Measurements from ENCODE around the gene INPPL1. TPM values are rescaled to one million over a fixed set of nuclear protein-coding genes. Genes with fewer than 3 reads are reported as not detected.
A peak's percentile ranks its signal among the peaks of the same experiment; 100 is the strongest.

INPPL1 gene
- total and polyA plus RNA-seq, 2 donors (not counting 3 experiments of a cell fraction or from before 2014, with no cell fraction given), result 125 to 184 TPM

- H3K4me1 ChIP-seq (ENCODE audit: control insufficient read depth, extremely low read depth, insufficient read depth, low read length), result peaks cover 12% of the 10 kb centered on the region
- no TSS peak for BruUV-seq (replicated peaks)
- POLR2A ChIA-PET, result interaction anchor here (0.7 to 1.4 kb wide), 2 partner anchors 8 to 448 kb away, joined by 4 to 12 read pairs; no protein-coding TSS in a partner anchor
- FAIRE-seq, result peak; percentile 18
- H3K4me3 ChIP-seq (replicated peaks in 1 of 3; ENCODE audit: insufficient read depth in 1 of 3, low read depth in 1 of 3, low read length in 3 of 3), result no peak overlapping the region
- TF ChIP-seq FOS (IDR thresholded peaks at IDR 0.05; ENCODE audit: borderline replicate concordance, insufficient read depth, low read length) (no peak), MAX (IDR thresholded peaks at IDR 0.05; ENCODE audit: insufficient read depth, insufficient read length) (no peak), POLR2AphosphoS5 (IDR thresholded peaks at IDR 0.05; ENCODE audit: insufficient read depth, low read depth, low read length) (no peak), MYC (IDR thresholded peaks at IDR 0.05; ENCODE audit: low read depth, low read length) (no peak), CTCF (IDR thresholded peaks at IDR 0.05; ENCODE audit: extremely low read depth in 1 of 2, insufficient read depth in 1 of 2, low read depth in 1 of 2, low read length in 2 of 2) (no peak)
- H3K9me1 ChIP-seq (replicated peaks; ENCODE audit: control insufficient read depth, extremely low read depth, insufficient read depth, low read length), result no peaks in the 10 kb centered on the region
- no peaks in the 10 kb centered on the region for H4K20me1 ChIP-seq (replicated peaks; ENCODE audit: control insufficient read depth, extremely low read depth, insufficient read depth, low read length)
- no peak for DNase-seq (ENCODE audit: low read depth, low spot score)
- H3K4me2 ChIP-seq (ENCODE audit: insufficient read depth, low read length), result no peak overlapping the region
- CTCF ChIA-PET, result interaction anchor here (0.6 to 3.8 kb wide), 9 partner anchors 8 to 211 kb away, joined by 3 to 38 read pairs (median 4); partner anchors contain the start of gene INPPL1
- H3K79me2 ChIP-seq (ENCODE audit: control insufficient read depth, insufficient read depth, low read length), result no peaks in the 10 kb centered on the region
- peaks cover 12 to 56% of the 10 kb centered on the region in 2 experiments for H3K36me3 ChIP-seq (ENCODE audit: control insufficient read depth in 2 of 2, extremely low read depth in 1 of 2, insufficient read depth in 2 of 2, low read length in 2 of 2)
- no peak overlapping the region for H3K9ac ChIP-seq (replicated peaks; ENCODE audit: extremely low read depth, insufficient read depth, low read length)
- no peaks in the 10 kb centered on the region for H3K9me3 ChIP-seq (replicated peaks; ENCODE audit: control insufficient read depth, insufficient read depth, low read length)
- intact Hi-C loops (cut with micrococcal nuclease), result no loop called here
- dilution Hi-C loops (cut with MboI; ENCODE audit: extremely low pct_ligation_motif_present, low sequenced_read_pairs), result no loop called here
- no peak overlapping the region for H3K27ac ChIP-seq (ENCODE audit: insufficient read depth, low read depth, low read length)
- peaks cover 16 to 23% of the 10 kb centered on the region in 2 experiments for H3K27me3 ChIP-seq (ENCODE audit: control insufficient read depth in 2 of 2, insufficient read depth in 2 of 2, low read length in 2 of 2)
- no peak overlapping the region for H2AFZ ChIP-seq (ENCODE audit: low read depth, low read length)
Observed at GRCh38 chr11:72236083-72236697, 11.6 kb downstream of the INPPL1 start.

All from endothelial cell of umbilical vein (primary cell).